Activated CD4-positive, alpha-beta T cell treated with anti-CD3 and anti-CD28 coated beads for 36 hours (primary cell): Measurements from ENCODE around the gene NLGN1. TPM values are rescaled to one million over a fixed set of nuclear protein-coding genes. Genes with fewer than 3 reads are reported as not detected.
"Not testable (repeated sequence)": the region's sequence is repeated elsewhere in the genome, so short reads cannot be mapped to it uniquely, and the experiment has no call there.

Experiments
- ATAC-seq: fragments of 200-7000 bp; cut with Tn5 transposase; one replicate; pipeline ENCODE4 v1.10.0; 2021; ENCODE audit warnings: mild to moderate bottlenecking, moderate library complexity
- CTCF ChIA-PET: fragments of 350-600 bp; sonication (Branson Sonifier 250); formaldehyde crosslinking; loops from one replicate; lab custom pipeline; 2021; ENCODE audit warnings: antibody characterized with exemption; lab: Charles Lee
- POLR2A ChIA-PET: fragments of 350-600 bp; sonication (Branson Sonifier 250); formaldehyde crosslinking; loops from one replicate; lab custom pipeline; 2021; ENCODE audit warnings: antibody characterized with exemption, inconsistent platforms; lab: Charles Lee
- DNase-seq: peaks from one replicate; pipeline ENCODE4 v3.0.0-alpha.2; 2020
- H3K27ac Mint-ChIP-seq: one replicate; pipeline ENCODE4 v1.8.0; 2021; ENCODE audit warnings: mixed read lengths
- H3K27me3 Mint-ChIP-seq: one replicate; pipeline ENCODE4 v1.8.0; 2021; ENCODE audit warnings: mixed read lengths
- H3K36me3 Mint-ChIP-seq: one replicate; pipeline ENCODE4 v1.8.0; 2021; ENCODE audit warnings: low read depth, mixed read lengths
- H3K4me1 Mint-ChIP-seq: one replicate; pipeline ENCODE4 v1.8.0; 2021; ENCODE audit warnings: mixed read lengths
- H3K4me3 Mint-ChIP-seq: one replicate; pipeline ENCODE4 v1.8.0; 2021; ENCODE audit warnings: mild to moderate bottlenecking, moderate library complexity, mixed read lengths
- H3K9me3 Mint-ChIP-seq: one replicate; pipeline ENCODE4 v1.8.0; 2021; ENCODE audit warnings: low read depth, mixed read lengths
- intact Hi-C, 2 experiments: fragments of 100-400 bp; cut with DNase I in 1 of 2; cut with micrococcal nuclease in 1 of 2; formaldehyde crosslinking; loops; one replicate each; pipeline versions ENCODE4 v1.14.2 to v1.15.1; 2022 to 2024; cut with DNase I, micrococcal nuclease
- total RNA-seq, 2 experiments: library from RNA; stranded (reverse); gene quantifications; one replicate each; pipeline ENCODE4 v1.2.3, GENCODE V29; 2021

Gene NLGN1
- total RNA-seq, 2 experiments from 2014 or later, result not detected

GRCh38 chr3:173430576-173430975 lies 33.0 kb downstream of the NLGN1 start:
- ChIA-PET CTCF (no interaction called here), POLR2A (no interaction called here)
- peaks cover 11% of the 10 kb centered on the region for H3K9me3 Mint-ChIP-seq
- H3K4me1 Mint-ChIP-seq, result no peaks in the 10 kb centered on the region
- DNase-seq (no peak), ATAC-seq (no peak)
- intact Hi-C loops, result no loop called here
- H3K27me3 Mint-ChIP-seq, result no peaks in the 10 kb centered on the region
- no peak overlapping the region for H3K4me3 Mint-ChIP-seq
- H3K27ac Mint-ChIP-seq, result no peak overlapping the region
- H3K36me3 Mint-ChIP-seq, result no peaks in the 10 kb centered on the region

- Mint-ChIP-seq H3K36me3 (no peaks in the 10 kb centered on the region), H3K27ac (no peak overlapping the region), H3K4me1 (no peaks in the 10 kb centered on the region), H3K9me3 (no peaks in the 10 kb centered on the region), H3K4me3 (no peak overlapping the region), H3K27me3 (no peaks in the 10 kb centered on the region)
- no peak for ATAC-seq
- ChIA-PET CTCF (interaction anchor here (0.6 kb wide), 1 partner anchor 21 kb away, joined by 3 read pairs; no protein-coding TSS in a partner anchor), POLR2A (no interaction called here)
- DNase-seq, result no peak
- intact Hi-C loops, result no loop called here
These were observed 41.5 kb downstream of the NLGN1 start for GRCh38 chr3:173439004-173439403.

- no peaks in the 10 kb centered on the region for H3K36me3 Mint-ChIP-seq
- CTCF ChIA-PET, result no interaction called here
- H3K4me3 Mint-ChIP-seq, result no peak overlapping the region
- no peaks in the 10 kb centered on the region for H3K4me1 Mint-ChIP-seq
- no peak for DNase-seq
- intact Hi-C loops, result no loop called here
- no peak overlapping the region for H3K27ac Mint-ChIP-seq
- ATAC-seq, result no peak
- POLR2A ChIA-PET, result no interaction called here
- no peaks in the 10 kb centered on the region for H3K9me3 Mint-ChIP-seq
- no peaks in the 10 kb centered on the region for H3K27me3 Mint-ChIP-seq
These were observed 43.0 kb downstream of the NLGN1 start for GRCh38 chr3:173440514-173440913.

DNA sequence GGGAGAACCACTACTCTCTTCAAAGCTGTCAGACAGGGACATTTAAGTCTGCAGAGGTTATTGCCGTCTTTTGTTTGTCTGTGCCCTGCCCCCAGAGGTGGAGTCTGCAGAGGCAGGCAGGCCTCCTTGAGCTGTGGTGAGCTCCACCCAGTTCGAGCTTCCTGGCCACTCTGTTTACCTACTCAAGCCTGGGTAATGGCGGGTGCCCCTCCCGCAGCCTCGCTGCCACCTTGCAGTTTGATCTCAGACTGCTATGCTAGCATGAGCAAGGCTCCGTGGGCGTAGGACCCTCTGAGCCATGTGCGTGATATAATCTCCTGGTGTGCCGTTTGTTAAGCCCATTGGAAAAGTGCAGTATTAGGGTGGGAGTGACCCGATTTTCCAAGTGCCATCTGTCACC lies 54.0 kb downstream of the NLGN1 start:
- CTCF ChIA-PET, H3K4me1 Mint-ChIP-seq, H3K36me3 Mint-ChIP-seq, intact Hi-C loops, ATAC-seq, H3K27me3 Mint-ChIP-seq, POLR2A ChIA-PET, H3K4me3 Mint-ChIP-seq, H3K27ac Mint-ChIP-seq: not testable (repeated sequence)
- DNase-seq, result peak; percentile 3
- H3K9me3 Mint-ChIP-seq, result peaks cover 10% of the 10 kb centered on the region

DNA sequence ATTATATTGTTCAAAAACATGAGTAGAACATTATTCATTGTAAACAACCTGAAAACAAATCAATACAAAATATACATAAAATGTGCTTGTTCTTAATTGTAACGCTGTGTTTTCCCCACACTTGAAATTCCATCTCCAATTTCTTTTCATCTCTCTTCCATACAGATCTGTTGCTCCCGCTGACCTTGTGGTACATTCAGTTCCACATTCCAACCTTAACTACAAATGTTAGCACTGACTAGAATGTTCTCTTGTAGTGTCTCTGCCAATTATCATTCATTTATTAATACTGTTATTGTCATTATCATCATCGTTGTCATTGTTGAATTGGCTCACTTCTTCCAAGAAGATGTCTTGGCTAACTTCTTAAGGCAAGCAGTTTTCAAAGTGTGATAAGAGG lies 65.7 kb downstream of the NLGN1 start:
- no peak overlapping the region for H3K27ac Mint-ChIP-seq
- no peaks in the 10 kb centered on the region for H3K4me1 Mint-ChIP-seq
- intact Hi-C loops, result no loop called here
- H3K9me3 Mint-ChIP-seq, result peaks cover 3% of the 10 kb centered on the region
- H3K27me3 Mint-ChIP-seq, result no peaks in the 10 kb centered on the region
- no peaks in the 10 kb centered on the region for H3K36me3 Mint-ChIP-seq
- no peak overlapping the region for H3K4me3 Mint-ChIP-seq
- no peak for DNase-seq
- no peak for ATAC-seq
- POLR2A ChIA-PET, result no interaction called here
- CTCF ChIA-PET, result interaction anchor here (0.5 kb wide), 1 partner anchor 39 kb away, joined by 3 read pairs; no protein-coding TSS in a partner anchor

GRCh38 chr3:173465112-173465511 lies 67.6 kb downstream of the NLGN1 start:
- DNase-seq, result no peak
- no peak for ATAC-seq
- intact Hi-C loops, result no loop called here
- Mint-ChIP-seq H3K27me3 (no peaks in the 10 kb centered on the region), H3K27ac (no peak overlapping the region), H3K4me3 (no peak overlapping the region), H3K36me3 (no peaks in the 10 kb centered on the region), H3K9me3 (peaks cover 3% of the 10 kb centered on the region), H3K4me1 (no peaks in the 10 kb centered on the region)
- ChIA-PET CTCF (no interaction called here), POLR2A (no interaction called here)

- ChIA-PET POLR2A (no interaction called here), CTCF (no interaction called here)
- ATAC-seq (no peak), DNase-seq (no peak)
- Mint-ChIP-seq H3K9me3 (peaks cover 3% of the 10 kb centered on the region), H3K27ac (no peak overlapping the region), H3K36me3 (no peaks in the 10 kb centered on the region), H3K27me3 (no peaks in the 10 kb centered on the region), H3K4me1 (no peaks in the 10 kb centered on the region), H3K4me3 (no peak overlapping the region)
- intact Hi-C loops, result no loop called here
These were observed 68.5 kb downstream of the NLGN1 start for GRCh38 chr3:173465898-173466678.

GRCh38 chr3:173467501-173467900 lies 70.0 kb downstream of the NLGN1 start:
- CTCF ChIA-PET, result no interaction called here
- ATAC-seq, result no peak
- H3K27me3 Mint-ChIP-seq, result no peaks in the 10 kb centered on the region
- H3K4me3 Mint-ChIP-seq, result no peak overlapping the region
- H3K4me1 Mint-ChIP-seq, result no peaks in the 10 kb centered on the region
- H3K36me3 Mint-ChIP-seq, result no peaks in the 10 kb centered on the region
- DNase-seq, result no peak
- peaks cover 3% of the 10 kb centered on the region for H3K9me3 Mint-ChIP-seq
- POLR2A ChIA-PET, result no interaction called here
- H3K27ac Mint-ChIP-seq, result no peak overlapping the region
- intact Hi-C loops, result no loop called here

DNA sequence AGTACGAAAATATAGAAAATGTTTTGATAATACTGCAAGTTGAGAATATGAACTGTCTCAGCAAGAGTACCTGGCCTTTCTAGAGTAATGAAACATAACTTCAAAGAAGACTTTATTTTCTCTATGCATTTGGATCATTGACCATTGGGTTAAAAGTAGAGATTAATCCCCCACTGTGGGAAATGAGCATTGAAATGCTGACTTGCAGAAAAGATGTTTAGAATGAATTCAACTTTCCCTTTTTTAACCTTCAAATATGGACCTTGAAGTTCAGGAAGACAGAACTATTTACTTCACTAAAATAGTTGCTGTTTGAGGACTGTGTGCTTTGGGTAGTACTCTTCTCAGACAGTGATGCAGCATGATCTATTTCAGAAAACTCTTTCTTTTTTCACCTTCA lies 75.7 kb downstream of the NLGN1 start:
- Mint-ChIP-seq H3K9me3 (no peaks in the 10 kb centered on the region), H3K4me3 (no peak overlapping the region), H3K27me3 (no peaks in the 10 kb centered on the region), H3K4me1 (no peaks in the 10 kb centered on the region), H3K27ac (no peak overlapping the region), H3K36me3 (no peaks in the 10 kb centered on the region)
- POLR2A ChIA-PET, result no interaction called here
- ATAC-seq, result no peak
- no peak for DNase-seq
- intact Hi-C loops, result no loop called here
- CTCF ChIA-PET, result no interaction called here

- Mint-ChIP-seq H3K27me3 (no peaks in the 10 kb centered on the region), H3K27ac (no peak overlapping the region), H3K4me3 (no peak overlapping the region), H3K36me3 (no peaks in the 10 kb centered on the region), H3K4me1 (no peaks in the 10 kb centered on the region), H3K9me3 (peaks cover 6% of the 10 kb centered on the region)
- ChIA-PET POLR2A (no interaction called here), CTCF (no interaction called here)
- DNase-seq (no peak), ATAC-seq (no peak)
- intact Hi-C loops, result no loop called here
These were observed 81.8 kb downstream of the NLGN1 start for GRCh38 chr3:173479301-173479700.

DNA sequence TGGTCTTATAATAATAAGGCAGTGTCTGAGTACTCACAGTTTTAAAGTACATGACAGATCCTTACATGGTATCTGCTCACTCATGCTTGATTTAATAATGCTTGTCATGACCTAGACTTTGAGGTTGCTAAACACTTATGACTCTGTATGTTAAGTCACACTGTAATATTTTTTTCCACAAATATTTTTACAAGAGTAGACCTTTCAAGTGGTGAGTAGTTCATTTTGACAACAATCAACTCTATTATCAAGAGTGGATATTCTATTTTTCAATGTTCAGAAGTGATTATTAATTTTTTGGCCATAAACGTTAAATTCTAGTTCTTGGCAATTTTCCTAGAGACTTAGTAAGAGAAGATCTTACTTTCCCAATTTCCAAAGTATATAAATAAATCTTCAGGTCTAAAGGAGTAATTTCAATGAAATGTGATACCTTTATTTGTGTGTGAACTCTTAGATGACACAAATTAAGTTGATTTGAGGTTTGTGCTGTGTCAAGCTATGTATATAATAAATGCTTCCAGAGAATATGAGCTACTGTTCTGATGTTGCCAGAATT lies 104.5 kb downstream of the NLGN1 start:
- Mint-ChIP-seq H3K36me3 (no peaks in the 10 kb centered on the region), H3K27ac (no peak overlapping the region), H3K9me3 (no peaks in the 10 kb centered on the region), H3K4me3 (no peak overlapping the region), H3K27me3 (no peaks in the 10 kb centered on the region), H3K4me1 (no peaks in the 10 kb centered on the region)
- ATAC-seq, result no peak
- intact Hi-C loops, result no loop called here
- ChIA-PET POLR2A (no interaction called here), CTCF (no interaction called here)
- no peak for DNase-seq

DNA sequence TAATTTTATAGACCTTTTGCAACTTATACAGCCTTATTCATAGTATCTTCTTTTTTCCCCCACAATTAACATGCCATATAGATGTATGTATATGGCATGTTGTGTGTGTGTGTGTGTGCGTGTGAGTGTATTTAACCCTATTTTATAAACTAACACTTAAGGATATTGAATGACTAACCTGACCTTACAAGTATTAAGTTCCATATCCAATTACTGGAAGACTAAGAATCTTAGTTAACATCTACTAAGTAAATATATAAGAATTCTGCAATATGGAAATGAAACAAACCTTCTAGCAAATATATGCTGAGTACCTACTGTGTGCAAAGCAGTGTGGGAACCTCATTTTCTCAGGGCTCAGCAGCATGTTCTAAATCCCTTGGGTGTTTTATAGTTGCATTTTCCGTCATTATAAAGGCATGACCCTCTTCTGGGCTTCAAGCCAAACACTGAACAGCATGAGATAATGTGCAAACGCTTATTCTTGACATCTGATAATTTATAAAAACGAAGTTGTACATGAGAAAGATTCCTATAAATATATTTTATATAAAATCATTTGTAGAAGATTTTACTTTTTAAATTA lies 105.5 kb downstream of the NLGN1 start:
- no peaks in the 10 kb centered on the region for H3K36me3 Mint-ChIP-seq

More for the DNA sequence above, 105.5 kb downstream of the NLGN1 start:
- no peaks in the 10 kb centered on the region for H3K4me1 Mint-ChIP-seq
- DNase-seq, result no peak
- no peaks in the 10 kb centered on the region for H3K9me3 Mint-ChIP-seq
- no peak overlapping the region for H3K27ac Mint-ChIP-seq
- ChIA-PET POLR2A (no interaction called here), CTCF (no interaction called here)
- ATAC-seq, result no peak
- intact Hi-C loops, result no loop called here
- no peaks in the 10 kb centered on the region for H3K27me3 Mint-ChIP-seq
- no peak overlapping the region for H3K4me3 Mint-ChIP-seq
